Measurements from ENCODE around the gene SLC6A6.

DNA sequence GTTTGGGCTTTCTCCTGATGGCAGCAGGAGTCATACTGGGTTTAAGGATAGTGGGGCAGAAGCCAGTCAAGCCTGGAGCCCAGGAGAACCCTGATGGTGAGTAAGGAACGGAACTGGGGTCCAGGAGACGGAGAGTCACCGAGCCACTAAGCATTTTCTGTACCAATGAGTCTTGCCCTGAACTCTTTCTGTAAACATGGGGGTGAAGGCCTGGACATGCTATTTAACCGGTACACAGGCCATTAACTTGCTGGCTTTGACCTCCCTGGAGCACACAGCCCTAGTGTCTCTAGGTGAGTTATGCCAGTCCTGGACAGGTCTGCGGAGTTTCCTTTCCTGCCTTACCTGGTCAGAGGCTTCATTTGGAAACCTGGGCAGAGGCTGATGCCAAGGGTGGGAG is 3.9 kb downstream of the SLC6A6 start:
- TF ChIP-seq, protein P1, sequence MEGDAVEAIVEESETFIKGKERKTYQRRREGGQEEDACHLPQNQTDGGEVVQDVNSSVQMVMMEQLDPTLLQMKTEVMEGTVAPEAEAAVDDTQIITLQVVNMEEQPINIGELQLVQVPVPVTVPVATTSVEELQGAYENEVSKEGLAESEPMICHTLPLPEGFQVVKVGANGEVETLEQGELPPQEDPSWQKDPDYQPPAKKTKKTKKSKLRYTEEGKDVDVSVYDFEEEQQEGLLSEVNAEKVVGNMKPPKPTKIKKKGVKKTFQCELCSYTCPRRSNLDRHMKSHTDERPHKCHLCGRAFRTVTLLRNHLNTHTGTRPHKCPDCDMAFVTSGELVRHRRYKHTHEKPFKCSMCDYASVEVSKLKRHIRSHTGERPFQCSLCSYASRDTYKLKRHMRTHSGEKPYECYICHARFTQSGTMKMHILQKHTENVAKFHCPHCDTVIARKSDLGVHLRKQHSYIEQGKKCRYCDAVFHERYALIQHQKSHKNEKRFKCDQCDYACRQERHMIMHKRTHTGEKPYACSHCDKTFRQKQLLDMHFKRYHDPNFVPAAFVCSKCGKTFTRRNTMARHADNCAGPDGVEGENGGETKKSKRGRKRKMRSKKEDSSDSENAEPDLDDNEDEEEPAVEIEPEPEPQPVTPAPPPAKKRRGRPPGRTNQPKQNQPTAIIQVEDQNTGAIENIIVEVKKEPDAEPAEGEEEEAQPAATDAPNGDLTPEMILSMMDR (IDR thresholded peaks at IDR 0.05), result no peak
- TF ChIP-seq, protein P2, sequence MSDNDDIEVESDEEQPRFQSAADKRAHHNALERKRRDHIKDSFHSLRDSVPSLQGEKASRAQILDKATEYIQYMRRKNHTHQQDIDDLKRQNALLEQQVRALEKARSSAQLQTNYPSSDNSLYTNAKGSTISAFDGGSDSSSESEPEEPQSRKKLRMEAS (IDR thresholded peaks at IDR 0.05; ENCODE audit: low read depth), result no peak
- no peak for TF ChIP-seq MEF2A (IDR thresholded peaks at IDR 0.05; ENCODE audit: borderline replicate concordance, low read depth)
- TF ChIP-seq, protein P3, sequence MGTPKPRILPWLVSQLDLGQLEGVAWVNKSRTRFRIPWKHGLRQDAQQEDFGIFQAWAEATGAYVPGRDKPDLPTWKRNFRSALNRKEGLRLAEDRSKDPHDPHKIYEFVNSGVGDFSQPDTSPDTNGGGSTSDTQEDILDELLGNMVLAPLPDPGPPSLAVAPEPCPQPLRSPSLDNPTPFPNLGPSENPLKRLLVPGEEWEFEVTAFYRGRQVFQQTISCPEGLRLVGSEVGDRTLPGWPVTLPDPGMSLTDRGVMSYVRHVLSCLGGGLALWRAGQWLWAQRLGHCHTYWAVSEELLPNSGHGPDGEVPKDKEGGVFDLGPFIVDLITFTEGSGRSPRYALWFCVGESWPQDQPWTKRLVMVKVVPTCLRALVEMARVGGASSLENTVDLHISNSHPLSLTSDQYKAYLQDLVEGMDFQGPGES (IDR thresholded peaks at IDR 0.05; ENCODE audit: low read depth, low read length), result no peak
- TF ChIP-seq, protein P4, sequence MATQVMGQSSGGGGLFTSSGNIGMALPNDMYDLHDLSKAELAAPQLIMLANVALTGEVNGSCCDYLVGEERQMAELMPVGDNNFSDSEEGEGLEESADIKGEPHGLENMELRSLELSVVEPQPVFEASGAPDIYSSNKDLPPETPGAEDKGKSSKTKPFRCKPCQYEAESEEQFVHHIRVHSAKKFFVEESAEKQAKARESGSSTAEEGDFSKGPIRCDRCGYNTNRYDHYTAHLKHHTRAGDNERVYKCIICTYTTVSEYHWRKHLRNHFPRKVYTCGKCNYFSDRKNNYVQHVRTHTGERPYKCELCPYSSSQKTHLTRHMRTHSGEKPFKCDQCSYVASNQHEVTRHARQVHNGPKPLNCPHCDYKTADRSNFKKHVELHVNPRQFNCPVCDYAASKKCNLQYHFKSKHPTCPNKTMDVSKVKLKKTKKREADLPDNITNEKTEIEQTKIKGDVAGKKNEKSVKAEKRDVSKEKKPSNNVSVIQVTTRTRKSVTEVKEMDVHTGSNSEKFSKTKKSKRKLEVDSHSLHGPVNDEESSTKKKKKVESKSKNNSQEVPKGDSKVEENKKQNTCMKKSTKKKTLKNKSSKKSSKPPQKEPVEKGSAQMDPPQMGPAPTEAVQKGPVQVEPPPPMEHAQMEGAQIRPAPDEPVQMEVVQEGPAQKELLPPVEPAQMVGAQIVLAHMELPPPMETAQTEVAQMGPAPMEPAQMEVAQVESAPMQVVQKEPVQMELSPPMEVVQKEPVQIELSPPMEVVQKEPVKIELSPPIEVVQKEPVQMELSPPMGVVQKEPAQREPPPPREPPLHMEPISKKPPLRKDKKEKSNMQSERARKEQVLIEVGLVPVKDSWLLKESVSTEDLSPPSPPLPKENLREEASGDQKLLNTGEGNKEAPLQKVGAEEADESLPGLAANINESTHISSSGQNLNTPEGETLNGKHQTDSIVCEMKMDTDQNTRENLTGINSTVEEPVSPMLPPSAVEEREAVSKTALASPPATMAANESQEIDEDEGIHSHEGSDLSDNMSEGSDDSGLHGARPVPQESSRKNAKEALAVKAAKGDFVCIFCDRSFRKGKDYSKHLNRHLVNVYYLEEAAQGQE (IDR thresholded peaks at IDR 0.05; ENCODE audit: low read depth, low read length), result no peak
- no peak for TF ChIP-seq SIN3A (IDR thresholded peaks at IDR 0.05; ENCODE audit: borderline replicate concordance, low read depth, low read length)
- no peak for TF ChIP-seq TEAD4 (IDR thresholded peaks at IDR 0.05; ENCODE audit: borderline replicate concordance, insufficient read depth)
- TF ChIP-seq RFX5 (IDR thresholded peaks at IDR 0.05; ENCODE audit: low read length), result no peak
- TF ChIP-seq EP300 (IDR thresholded peaks at IDR 0.05; ENCODE audit: borderline replicate concordance in 1 of 2, low read depth in 1 of 2, low read length in 1 of 2), result no peak
- TF ChIP-seq POLR2AphosphoS5 (IDR thresholded peaks at IDR 0.05; ENCODE audit: low read depth, low read length), result no peak

Measured in SK-N-SH (cell line).